IMR-90 (cell line): ENCODE results near the gene MICAL2. TPM values are rescaled to one million over a fixed set of nuclear protein-coding genes. Genes with fewer than 3 reads are reported as not detected.
A peak's percentile ranks its signal among the peaks of the same experiment; 100 is the strongest.

ENCODE experiments used
- ATAC-seq: fragments of 200-7000 bp; cut with Tn5 transposase; 2 replicates; pipeline ENCODE4 v1.9.1; 2020; ENCODE audit warnings: low read depth, mild to moderate bottlenecking, moderate library complexity
- BruUV-seq: library from RNA; stranded (reverse); fragments of 400-500 nt; replicated peaks from 2 replicates; lab custom pipeline; 2021; lab: Mats Ljungman, UMichigan
- CTCF ChIA-PET: fragments of 300-600 bp; formaldehyde crosslinking; extraction: SDS; loops from one replicate; lab custom pipeline; 2021; ENCODE audit warnings: antibody characterized with exemption; lab: Yijun Ruan, JAX
- POLR2A ChIA-PET: fragments of 300-600 bp; sonication (Branson Sonifier 250); formaldehyde crosslinking; loops from one replicate; lab custom pipeline; 2022; ENCODE audit warnings: antibody characterized with exemption; ENCODE audit not compliant: unreplicated experiment; lab: Charles Lee
- DNase-seq: peaks from one replicate; pipeline ENCODE4 v3.0.0; 2013
- H2AFZ ChIP-seq: replicated peaks from 2 replicates; pipeline ENCODE3; 2013; ENCODE audit warnings: low read length, mild to moderate bottlenecking; ENCODE audit not compliant: poor library complexity
- H2AK5ac ChIP-seq: 2 replicates; pipeline ENCODE4 v1.6.1; 2013; ENCODE audit warnings: low read depth, low read length, inconsistent platforms
- H2AK9ac ChIP-seq: replicated peaks from 2 replicates; pipeline ENCODE3; 2013; ENCODE audit warnings: mild to moderate bottlenecking, low read depth, low read length, moderate library complexity; ENCODE audit not compliant: poor library complexity
- H2BK120ac ChIP-seq: 2 replicates; pipeline ENCODE4 v1.6.1; 2013; ENCODE audit warnings: low read depth, low read length, inconsistent platforms
- H2BK15ac ChIP-seq: 3 replicates; pipeline ENCODE4 v1.6.1; 2013; ENCODE audit warnings: low read depth, low read length, inconsistent platforms
- H2BK20ac ChIP-seq: 2 replicates; pipeline ENCODE4 v1.6.1; 2013; ENCODE audit warnings: low read depth, mild to moderate bottlenecking, inconsistent platforms, low read length, moderate library complexity
- H2BK5ac ChIP-seq: 2 replicates; pipeline ENCODE4 v1.6.1; 2013; ENCODE audit warnings: mild to moderate bottlenecking, low read depth, low read length, inconsistent platforms; ENCODE audit not compliant: poor library complexity, severe bottlenecking
- H3K14ac ChIP-seq: replicated peaks from 2 replicates; pipeline ENCODE4 v1.6.1; 2013; ENCODE audit warnings: low read depth, low read length, inconsistent platforms
- H3K18ac ChIP-seq: 2 replicates; pipeline ENCODE4 v1.6.1; 2013; ENCODE audit warnings: low read depth, low read length, control low read depth
- H3K23ac ChIP-seq: 2 replicates; pipeline ENCODE4 v1.6.1; 2013; ENCODE audit warnings: low read depth, low read length, inconsistent platforms
- H3K27ac ChIP-seq: 2 replicates; pipeline ENCODE4 v1.5.1; 2013; ENCODE audit warnings: mild to moderate bottlenecking, control low read depth, low read length; ENCODE audit not compliant: insufficient read depth
- H3K27me3 ChIP-seq: 2 replicates; pipeline ENCODE4 v1.6.1; 2013; ENCODE audit warnings: low read length; ENCODE audit not compliant: control insufficient read depth, insufficient read depth
- H3K36me3 ChIP-seq: 2 replicates; pipeline ENCODE4 v1.6.1; 2013; ENCODE audit warnings: low read length, mixed read lengths; ENCODE audit not compliant: control insufficient read depth, insufficient read depth
- H3K4ac ChIP-seq: 2 replicates; pipeline ENCODE4 v1.6.1; 2013; ENCODE audit warnings: low read depth, low read length, inconsistent platforms
- H3K4me1 ChIP-seq: 2 replicates; pipeline ENCODE4 v1.6.1; 2013; ENCODE audit warnings: low read length, mixed read lengths; ENCODE audit not compliant: control insufficient read depth, insufficient read depth
- H3K4me2 ChIP-seq: 2 replicates; pipeline ENCODE4 v1.6.1; 2013; ENCODE audit warnings: low read depth, mild to moderate bottlenecking, control low read depth, low read length, moderate library complexity
- H3K4me3 ChIP-seq: 2 replicates; pipeline ENCODE4 v1.5.1; 2013; ENCODE audit warnings: low read depth, mild to moderate bottlenecking, control low read depth, low read length, moderate library complexity; ENCODE audit not compliant: insufficient read depth
- H3K56ac ChIP-seq: 2 replicates; pipeline ENCODE4 v1.6.1; 2013; ENCODE audit warnings: low read length, inconsistent platforms; ENCODE audit not compliant: insufficient read depth; ENCODE audit errors: extremely low read depth
- H3K79me1 ChIP-seq, 2 experiments: 2 replicates each; pipeline ENCODE4 v1.6.1; 2013; ENCODE audit warnings: low read length in 2 of 2, inconsistent platforms in 1 of 2, low read depth in 1 of 2
- H3K9ac ChIP-seq: 2 replicates; pipeline ENCODE4 v1.6.1; 2013; ENCODE audit warnings: low read depth, low read length, control low read depth
- H3K9me1 ChIP-seq: 2 replicates; pipeline ENCODE4 v1.6.1; 2013; ENCODE audit warnings: low read length, inconsistent platforms; ENCODE audit not compliant: insufficient read depth
- H3K9me3 ChIP-seq: 2 replicates; pipeline ENCODE4 v1.6.1; 2013; ENCODE audit warnings: low read length; ENCODE audit not compliant: control insufficient read depth, insufficient read depth
- H4K20me1 ChIP-seq: 2 replicates; pipeline ENCODE4 v1.6.1; 2013; ENCODE audit warnings: low read length, inconsistent platforms; ENCODE audit not compliant: insufficient read depth
- H4K5ac ChIP-seq: 2 replicates; pipeline ENCODE4 v1.6.1; 2013; ENCODE audit warnings: mild to moderate bottlenecking, low read depth, low read length, control low read depth
- H4K8ac ChIP-seq, 2 experiments: 2 replicates each; pipeline ENCODE4 v1.6.1; 2013; ENCODE audit warnings: low read depth in 2 of 2, low read length in 2 of 2, control low read depth in 1 of 2, inconsistent platforms in 1 of 2
- H4K91ac ChIP-seq: 2 replicates; pipeline ENCODE4 v1.6.1; 2013; ENCODE audit warnings: low read depth, low read length, inconsistent platforms; ENCODE audit not compliant: insufficient read depth
- FOS ChIP-seq: fragments of 150-350 bp; IDR thresholded peaks from 2 replicates; pipeline ENCODE4 v1.6.1; 2016; ENCODE audit warnings: low read depth, low read length
- MAZ ChIP-seq: IDR thresholded peaks from 2 replicates; pipeline ENCODE4 v1.6.1; 2012; ENCODE audit warnings: low read depth, mild to moderate bottlenecking, low read length, improper control_type of control experiment, moderate library complexity, borderline replicate concordance
- MXI1 ChIP-seq: IDR thresholded peaks from 2 replicates; pipeline ENCODE4 v1.6.1; 2012; ENCODE audit warnings: low read depth, mild to moderate bottlenecking, low read length, moderate library complexity, borderline replicate concordance
- RAD21 ChIP-seq: IDR thresholded peaks from 2 replicates; pipeline ENCODE4 v1.6.1; 2012; ENCODE audit warnings: low read length, improper control_type of control experiment
- RFX5 ChIP-seq: IDR thresholded peaks from 2 replicates; pipeline ENCODE4 v1.8.0; 2012; ENCODE audit warnings: low read depth, mild to moderate bottlenecking, low read length, moderate library complexity
- SMC3 ChIP-seq: fragments of 150-350 bp; IDR thresholded peaks from 2 replicates; pipeline ENCODE4 v1.6.1; 2016; ENCODE audit warnings: low read depth, mild to moderate bottlenecking, antibody characterized with exemption, low read length, moderate library complexity
- WGBS, 2 experiments: methylation state at CpG; one replicate each; pipeline versions ENCODE4 v1.1.5 to v1.1.7; 2013; ENCODE audit warnings: missing lambda C conversion rate in 2 of 2; ENCODE audit not compliant: insufficient read length in 1 of 2; ENCODE audit errors: extremely low coverage in 2 of 2; 5-methylcytosine and 5-hydroxymethylcytosine counted together
- dilution Hi-C: fragments of 300-500 bp; cut with HindIII; formaldehyde crosslinking; loops from one replicate; pipeline ENCODE4 v1.14.3; 2018; ENCODE audit warnings: low sequenced_read_pairs; ENCODE audit not compliant: unreplicated experiment
- in situ Hi-C: fragments of 300-500 bp; cut with MboI; formaldehyde crosslinking; loops from 3 replicates; pipeline ENCODE4 v1.14.3; 2019; ENCODE audit warnings: low sequenced_read_pairs, inconsistent platforms, mixed read lengths
- intact Hi-C: fragments of 100-400 bp; cut with micrococcal nuclease; formaldehyde crosslinking; loops from 2 replicates; pipeline ENCODE4 v1.10.0; 2022
- polyA plus RNA-seq, 3 experiments: library from polyadenylated mRNA; depleted of rRNA; stranded (reverse); fragments of >200 nt; gene quantifications; 2 replicates each; pipeline ENCODE4 v1.2.3, GENCODE V29; 2012; ENCODE audit warnings: low replicate concordance in 1 of 3
- total RNA-seq: library from RNA; depleted of rRNA; stranded (reverse); fragments of >200 nt; gene quantifications from 2 replicates; pipeline ENCODE4 v1.2.3, GENCODE V29; 2012
- TF ChIP-seq, protein P1 (sequence below): fragments of 150-350 bp; IDR thresholded peaks from 2 replicates; pipeline ENCODE4 v1.6.1; 2016; ENCODE audit warnings: low read depth, mild to moderate bottlenecking, low read length, moderate library complexity, borderline replicate concordance

The MICAL2 gene
- total and polyA plus RNA-seq, 2 of the 4 experiments (the other 2 are of a cell fraction) = 170 to 336 TPM

GRCh38 chr11:12187399-12187798, 77.0 kb downstream of the MICAL2 start:
- peak overlapping the region; percentile 60; the same call in 1 of the 2 replicates for H2BK120ac ChIP-seq
- peak overlapping the region; percentile 59 for H4K91ac ChIP-seq
- H3K79me1 ChIP-seq = peaks cover 30 to 89% of the 10 kb centered on the region in 2 experiments
- dilution Hi-C loops = no loop called here
- no peak overlapping the region for H2BK20ac ChIP-seq
- ATAC-seq (no peak), DNase-seq (peak; percentile 64)
- POLR2A ChIA-PET = no interaction called here
- CTCF ChIA-PET = no interaction called here
- H3K14ac ChIP-seq = peak overlapping the region; percentile 64
- H3K9ac ChIP-seq = no peak overlapping the region
- peak overlapping the region; percentile 31 for H3K27ac ChIP-seq
- peak overlapping the region; percentile 42; the same call in 1 of the 2 replicates for H3K23ac ChIP-seq
- intact Hi-C loops = no loop called here
- H4K20me1 ChIP-seq = peaks cover 3% of the 10 kb centered on the region; the same call in 1 of the 2 replicates
- H3K4me2 ChIP-seq = no peak overlapping the region; the same call in 1 of the 2 replicates
- no peak overlapping the region for H3K56ac ChIP-seq
- H3K4me3 ChIP-seq = no peak overlapping the region
- no peaks in the 10 kb centered on the region for H3K9me3 ChIP-seq
- TF ChIP-seq MAZ (no peak), RAD21 (no peak), SMC3 (no peak), FOS (no peak), RFX5 (no peak), MXI1 (no peak)
- TF ChIP-seq, protein P1, sequence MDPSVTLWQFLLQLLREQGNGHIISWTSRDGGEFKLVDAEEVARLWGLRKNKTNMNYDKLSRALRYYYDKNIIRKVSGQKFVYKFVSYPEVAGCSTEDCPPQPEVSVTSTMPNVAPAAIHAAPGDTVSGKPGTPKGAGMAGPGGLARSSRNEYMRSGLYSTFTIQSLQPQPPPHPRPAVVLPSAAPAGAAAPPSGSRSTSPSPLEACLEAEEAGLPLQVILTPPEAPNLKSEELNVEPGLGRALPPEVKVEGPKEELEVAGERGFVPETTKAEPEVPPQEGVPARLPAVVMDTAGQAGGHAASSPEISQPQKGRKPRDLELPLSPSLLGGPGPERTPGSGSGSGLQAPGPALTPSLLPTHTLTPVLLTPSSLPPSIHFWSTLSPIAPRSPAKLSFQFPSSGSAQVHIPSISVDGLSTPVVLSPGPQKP = no peak
- peaks cover 43% of the 10 kb centered on the region for H3K9me1 ChIP-seq
- peak overlapping the region; percentile 43 for H4K5ac ChIP-seq
- H2AK5ac ChIP-seq = peak overlapping the region; percentile 67
- in situ Hi-C loops = no loop called here
- peaks cover 36% of the 10 kb centered on the region for H3K4me1 ChIP-seq
- H2BK15ac ChIP-seq = no peak overlapping the region
- H3K27me3 ChIP-seq = no peaks in the 10 kb centered on the region
- H2BK5ac ChIP-seq = peak overlapping the region; percentile 71
- peak overlapping the region; percentile 78 for H2AK9ac ChIP-seq
- BruUV-seq = no TSS peak
- H3K18ac ChIP-seq = no peak overlapping the region
- H4K8ac ChIP-seq = peak overlapping the region; percentile 16 to 71; a peak in 2 of 4 replicates
- no CpG with 5 or more reads among the region's 8 CpGs for WGBS, 2 experiments
- H3K36me3 ChIP-seq = peaks cover 8% of the 10 kb centered on the region; the same call in 1 of the 2 replicates
- peak overlapping the region; percentile 84 for H3K4ac ChIP-seq
- peak overlapping the region; percentile 52 for H2AFZ ChIP-seq
